DOHH2 (cell line): ENCODE measurements around the gene KDM4D.

Experiments used
- CTCF ChIP-seq: fragments of 200-600 bp; sonication (generic); IDR thresholded peaks from one replicate; pipeline ENCODE4 v1.5.1; 2014; ENCODE audit warnings: antibody characterized with exemption, mild to moderate bottlenecking, low read depth, low read length; ENCODE audit not compliant: poor library complexity, severe bottlenecking
- EZH2phosphoT487 ChIP-seq: fragments of 200-600 bp; sonication (generic); IDR thresholded peaks from 2 replicates; pipeline ENCODE4 v1.6.1; 2017; ENCODE audit warnings: borderline replicate concordance, mild to moderate bottlenecking, antibody characterized with exemption, low read length, moderate library complexity, mixed read lengths

- TF ChIP-seq EZH2phosphoT487, result no peak
- TF ChIP-seq CTCF, result no peak
Observed at GRCh38 chr11:94925422-94926270, 47.9 kb upstream of the KDM4D start.
